Central memory CD4-positive, alpha-beta T cell (primary cell): ENCODE measurements around the gene HOMER3.
"Not testable (repeated sequence)": the region's sequence is repeated elsewhere in the genome, so short reads cannot be mapped to it uniquely, and the experiment has no call there.

Experiments
- DNase-seq: peaks from one replicate; pipeline ENCODE4 v3.0.0; 2022

Gene HOMER3

DNA sequence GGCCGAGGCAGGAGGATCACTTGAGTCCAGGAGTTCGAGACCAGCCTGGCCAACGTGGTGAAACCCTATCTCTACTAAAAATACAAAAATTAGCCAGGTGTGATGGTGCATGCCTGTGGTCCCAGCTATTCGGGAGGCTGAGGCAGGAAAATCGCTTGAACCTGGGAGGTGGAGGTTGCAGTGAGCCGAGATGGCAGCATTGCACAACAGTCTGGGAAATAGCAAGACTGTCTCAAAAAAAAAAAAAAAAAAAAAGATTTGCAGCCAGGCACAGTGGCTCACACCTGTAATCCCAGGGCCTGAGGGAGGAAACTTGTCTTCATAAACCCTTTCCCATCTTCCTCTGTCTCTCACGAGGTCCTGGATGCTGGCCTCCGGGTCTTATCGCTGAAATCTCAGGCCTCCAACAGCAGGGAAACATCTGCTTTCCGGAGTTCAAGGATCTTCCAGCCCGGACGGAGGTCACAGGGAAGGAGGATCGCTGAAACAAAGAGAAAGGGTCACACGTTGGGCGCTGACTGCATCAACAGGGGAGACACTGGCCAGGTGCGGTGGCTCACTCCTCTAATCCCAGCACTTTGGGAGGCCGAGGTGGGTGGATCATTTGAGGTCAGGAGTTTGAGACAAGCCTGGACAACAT, 11.5 kb upstream of the HOMER3 start:
- not testable (repeated sequence) for DNase-seq

GRCh38 chr19:18951721-18952281, 10.8 kb upstream of the HOMER3 start:
- DNase-seq: no peak

DNA sequence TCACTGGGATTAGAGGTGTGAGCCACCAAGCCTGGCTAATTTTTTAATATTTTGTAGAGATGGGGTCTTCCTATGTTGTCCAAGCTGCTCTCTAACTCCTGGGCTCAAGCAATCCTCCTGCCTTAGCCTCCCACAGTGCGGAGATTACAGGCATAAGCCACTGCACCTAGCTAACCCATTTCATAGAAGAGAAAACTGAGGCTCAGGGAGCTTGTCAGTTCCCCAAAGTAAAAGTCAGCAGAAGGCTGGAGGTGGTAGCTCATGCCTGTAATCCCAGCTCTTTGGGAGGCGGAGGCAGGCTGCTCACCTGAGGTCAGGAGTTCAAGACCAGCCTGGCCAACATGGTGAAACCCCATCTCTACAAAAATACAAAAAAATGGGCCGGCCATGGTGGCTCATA, 8.8 kb upstream of the HOMER3 start:
- no peak for DNase-seq

DNA sequence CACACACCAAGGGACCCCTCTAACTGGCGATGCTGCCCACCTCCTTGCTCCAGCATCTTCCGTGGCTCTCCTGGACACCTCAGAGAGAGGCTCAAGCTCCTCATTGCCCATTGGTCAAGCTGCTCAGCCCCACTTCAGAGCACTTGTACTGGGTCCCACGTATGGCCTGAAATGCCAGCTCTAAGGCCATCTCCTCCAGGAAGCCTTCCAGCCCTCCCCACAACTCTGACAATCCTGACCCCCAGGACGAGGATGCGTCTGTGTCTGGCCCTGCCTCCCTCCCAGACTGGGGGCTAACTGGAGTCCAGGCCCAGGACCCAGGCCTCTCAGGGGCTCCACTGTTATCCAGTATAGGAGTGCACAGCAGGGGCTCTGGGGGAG, 7.9 kb upstream of the HOMER3 start:
- no peak for DNase-seq

GRCh38 chr19:18948075-18948975, 7.3 kb upstream of the HOMER3 start:
- DNase-seq: no peak

GRCh38 chr19:18946918-18947317, 5.9 kb upstream of the HOMER3 start:
- no peak for DNase-seq

DNA sequence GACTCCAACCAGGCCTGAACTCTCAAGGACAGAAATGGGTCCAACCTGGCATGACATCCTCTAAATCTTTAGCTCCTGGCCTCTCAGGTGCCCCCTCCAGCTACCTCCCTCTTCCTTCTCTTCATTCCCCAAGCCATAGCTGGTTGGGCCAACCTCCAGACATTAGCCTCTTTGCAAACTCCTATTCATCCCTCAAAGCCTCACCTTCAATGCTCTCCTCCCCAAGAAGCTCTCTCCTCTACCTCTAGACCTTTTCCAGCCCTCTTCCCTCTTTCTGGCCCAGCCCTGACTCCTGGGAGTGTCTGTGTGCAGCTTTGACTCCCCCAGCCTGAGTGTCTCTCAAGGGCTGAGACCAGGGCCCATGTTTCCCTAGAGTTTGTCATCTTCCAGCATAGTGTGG, 5.3 kb upstream of the HOMER3 start:
- DNase-seq: no peak

DNA sequence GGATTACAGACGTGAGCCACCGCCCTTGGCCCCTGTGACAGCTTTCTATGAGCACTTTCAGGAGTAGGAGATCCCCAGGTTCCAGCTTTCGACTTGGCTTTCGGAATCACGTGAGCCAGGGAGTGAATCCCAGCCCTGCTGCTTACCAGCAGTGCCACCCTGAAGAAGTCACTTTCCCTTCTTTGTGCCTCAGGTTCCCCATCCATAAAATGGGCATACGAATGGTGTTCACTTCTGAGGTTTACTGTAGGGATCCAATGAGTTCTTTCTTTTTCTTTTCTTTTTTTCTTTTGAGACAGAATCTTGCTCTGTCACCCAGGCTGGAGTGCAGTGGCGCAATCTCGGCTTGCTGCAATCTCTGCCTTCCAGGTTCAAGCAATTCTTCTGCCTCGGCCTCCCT, 4.3 kb upstream of the HOMER3 start:
- no peak for DNase-seq

DNA sequence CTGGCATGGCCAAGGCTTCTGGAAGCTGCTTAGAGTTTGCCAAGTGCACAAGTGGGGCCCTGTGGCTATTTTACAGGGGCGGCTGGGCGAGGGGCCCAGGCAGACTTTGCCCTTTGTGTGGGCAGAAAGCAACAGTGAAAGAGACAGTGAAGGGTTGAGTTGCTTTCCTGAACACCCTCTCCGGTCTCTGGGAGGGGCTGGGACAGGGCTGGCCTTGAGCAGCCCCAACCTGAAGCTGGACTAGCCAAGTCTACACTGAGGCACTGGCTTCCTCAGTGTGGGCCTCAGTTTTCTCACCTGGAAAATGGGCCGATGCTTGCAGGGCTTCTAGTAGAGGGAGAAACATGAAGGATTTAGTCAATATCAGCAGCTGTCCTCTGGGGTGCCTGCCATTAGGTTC, 2.4 kb upstream of the HOMER3 start:
- no peak for DNase-seq

DNA sequence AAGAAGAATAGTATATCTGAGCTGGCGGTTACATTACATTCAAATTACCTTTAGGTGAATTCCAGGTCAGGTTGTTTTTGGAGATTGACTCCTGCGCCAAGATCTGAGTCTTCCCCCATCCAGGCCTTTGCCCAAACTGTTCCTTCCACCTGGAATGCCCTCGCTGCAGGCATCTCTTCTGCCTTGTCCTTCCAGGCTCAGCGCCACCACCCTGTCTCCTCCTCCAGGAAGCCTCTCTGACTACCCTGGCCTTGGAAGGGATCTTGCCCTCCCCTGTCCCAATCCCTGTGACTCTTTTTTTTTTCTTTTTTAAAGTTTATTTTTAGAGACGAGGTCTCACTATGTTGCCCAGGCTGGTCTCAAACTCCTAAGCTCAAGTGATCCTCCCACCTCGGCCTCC, 1.7 kb upstream of the HOMER3 start:
- DNase-seq: no peak

GRCh38 chr19:18941628-18942354, 774 bp upstream of the HOMER3 start:
- no peak for DNase-seq

- no peak for DNase-seq
Observed at GRCh38 chr19:18939922-18940768, 872 bp downstream of the HOMER3 start.

- DNase-seq: no peak
Observed at GRCh38 chr19:18939163-18939562, 1.9 kb downstream of the HOMER3 start.

- no peak for DNase-seq
Observed at GRCh38 chr19:18933297-18933696, 7.7 kb downstream of the HOMER3 start.

GRCh38 chr19:18932216-18932841, 8.7 kb downstream of the HOMER3 start:
- DNase-seq: peak; percentile 63

- DNase-seq: no peak
Observed at GRCh38 chr19:18931316-18932162, 9.5 kb downstream of the HOMER3 start.

GRCh38 chr19:18929311-18929710, 11.7 kb downstream of the HOMER3 start:
- no peak for DNase-seq

GRCh38 chr19:18928018-18928805, 12.8 kb downstream of the HOMER3 start:
- DNase-seq: no peak

- no peak for DNase-seq
Observed at GRCh38 chr19:18924684-18925213, 16.3 kb downstream of the HOMER3 start.
